H9 (cell line): ENCODE results near the gene STT3B. TPM values are rescaled to one million over a fixed set of nuclear protein-coding genes. Genes with fewer than 3 reads are reported as not detected.
A peak's percentile ranks its signal among the peaks of the same experiment; 100 is the strongest.

Experiments
- DNase-seq: peaks from one replicate; pipeline ENCODE4 v3.0.0-alpha.2; 2017
- H2AFZ ChIP-seq: one replicate; pipeline ENCODE4 v1.6.1; 2013; ENCODE audit warnings: mild to moderate bottlenecking, low read length, control low read depth, moderate library complexity
- H2AK5ac ChIP-seq: 2 replicates; pipeline ENCODE4 v1.6.1; 2013; ENCODE audit warnings: low read length, control low read depth, mixed read lengths; ENCODE audit not compliant: insufficient read length
- H2BK120ac ChIP-seq: one replicate; pipeline ENCODE4 v1.6.1; 2013; ENCODE audit warnings: low read depth, mild to moderate bottlenecking, low read length, control low read depth, inconsistent platforms; ENCODE audit not compliant: poor library complexity, severe bottlenecking
- H2BK12ac ChIP-seq: 2 replicates; pipeline ENCODE4 v1.6.1; 2013; ENCODE audit warnings: low read length, control low read depth, mixed read lengths, low read depth; ENCODE audit not compliant: insufficient read length
- H2BK15ac ChIP-seq: 2 replicates; pipeline ENCODE4 v1.6.1; 2013; ENCODE audit warnings: low read depth, low read length, control low read depth
- H2BK20ac ChIP-seq: one replicate; pipeline ENCODE4 v1.6.1; 2013; ENCODE audit warnings: low read depth, mild to moderate bottlenecking, low read length, control low read depth, inconsistent platforms; ENCODE audit not compliant: poor library complexity, severe bottlenecking
- H2BK5ac ChIP-seq: 2 replicates; pipeline ENCODE4 v1.6.1; 2013; ENCODE audit warnings: low read length, control low read depth, mixed read lengths; ENCODE audit not compliant: insufficient read length
- H3K14ac ChIP-seq: 2 replicates; pipeline ENCODE4 v1.6.1; 2013; ENCODE audit warnings: low read length, control low read depth; ENCODE audit not compliant: insufficient read depth
- H3K18ac ChIP-seq: 2 replicates; pipeline ENCODE4 v1.6.1; 2013; ENCODE audit warnings: low read depth, mild to moderate bottlenecking, mixed read lengths, low read length, control low read depth; ENCODE audit not compliant: insufficient read length
- H3K23ac ChIP-seq: 2 replicates; pipeline ENCODE4 v1.6.1; 2013; ENCODE audit warnings: low read length, control low read depth, mixed read lengths, low read depth; ENCODE audit not compliant: insufficient read length
- H3K23me2 ChIP-seq: 2 replicates; pipeline ENCODE4 v1.6.1; 2013; ENCODE audit warnings: low read depth, mild to moderate bottlenecking, mixed read lengths, low read length, control low read depth; ENCODE audit not compliant: insufficient read length, poor library complexity, severe bottlenecking
- H3K27ac ChIP-seq: 2 replicates; pipeline ENCODE4 v1.5.1; 2013; ENCODE audit warnings: low read length, control low read depth, mixed read lengths, low read depth; ENCODE audit not compliant: insufficient read length
- H3K27me3 ChIP-seq: 2 replicates; pipeline ENCODE4 v1.6.1; 2013; ENCODE audit warnings: low read length, control low read depth, inconsistent platforms; ENCODE audit not compliant: insufficient read depth
- H3K4ac ChIP-seq: 2 replicates; pipeline ENCODE4 v1.6.1; 2013; ENCODE audit warnings: low read depth, mild to moderate bottlenecking, control low read depth, inconsistent platforms, low read length, moderate library complexity
- H3K4me1 ChIP-seq: 2 replicates; pipeline ENCODE4 v1.6.1; 2013; ENCODE audit warnings: low read length, control low read depth, inconsistent platforms; ENCODE audit not compliant: insufficient read depth
- H3K4me2 ChIP-seq: 2 replicates; pipeline ENCODE4 v1.6.1; 2013; ENCODE audit warnings: low read length, control low read depth, mixed read lengths; ENCODE audit not compliant: insufficient read length, insufficient read depth
- H3K56ac ChIP-seq: 2 replicates; pipeline ENCODE4 v1.6.1; 2013; ENCODE audit warnings: low read depth, mild to moderate bottlenecking, mixed read lengths, low read length, control low read depth; ENCODE audit not compliant: insufficient read length
- H3K79me1 ChIP-seq: 2 replicates; pipeline ENCODE4 v1.6.1; 2013; ENCODE audit warnings: low read depth, mild to moderate bottlenecking, moderate library complexity, low read length, control low read depth, inconsistent platforms; ENCODE audit not compliant: insufficient read depth, poor library complexity, severe bottlenecking
- H3K79me2 ChIP-seq: 2 replicates; pipeline ENCODE4 v1.6.1; 2013; ENCODE audit warnings: low read length, control low read depth, inconsistent platforms; ENCODE audit not compliant: insufficient read depth
- H3K9ac ChIP-seq: 2 replicates; pipeline ENCODE4 v1.6.1; 2013; ENCODE audit warnings: low read length, control low read depth, mixed read lengths; ENCODE audit not compliant: insufficient read length; ENCODE audit errors: extremely low read depth
- H3K9me3 ChIP-seq: one replicate; pipeline ENCODE4 v1.6.1; 2013; ENCODE audit warnings: low read depth, low read length, inconsistent platforms; ENCODE audit not compliant: control insufficient read depth
- H3T11ph ChIP-seq: one replicate; pipeline ENCODE4 v1.6.1; 2013; ENCODE audit warnings: mild to moderate bottlenecking, low read length, control low read depth, inconsistent platforms
- H4K20me1 ChIP-seq: one replicate; pipeline ENCODE4 v1.6.1; 2013; ENCODE audit not compliant: control insufficient read depth, insufficient read length, insufficient read depth
- H4K5ac ChIP-seq: 2 replicates; pipeline ENCODE4 v1.6.1; 2013; ENCODE audit warnings: low read depth, mild to moderate bottlenecking, mixed read lengths, low read length, control low read depth; ENCODE audit not compliant: insufficient read length
- H4K8ac ChIP-seq: replicated peaks from 2 replicates; pipeline ENCODE4 v1.6.1; 2013; ENCODE audit warnings: low read length, control low read depth, mixed read lengths, low read depth; ENCODE audit not compliant: insufficient read length
- H4K91ac ChIP-seq: 2 replicates; pipeline ENCODE4 v1.6.1; 2013; ENCODE audit warnings: low read depth, mild to moderate bottlenecking, moderate library complexity, mixed read lengths, low read length, control low read depth; ENCODE audit not compliant: insufficient read length
- H3K27ac Mint-ChIP-seq, 3 experiments: 2 replicates in 2 of 3; 3 replicates in 1 of 3; pipeline ENCODE4 v1.8.0; 2020 to 2021; ENCODE audit warnings: mixed read lengths in 3 of 3, mild to moderate bottlenecking in 1 of 3, moderate library complexity in 1 of 3
- H3K27me3 Mint-ChIP-seq: 2 replicates; pipeline ENCODE4 v1.8.0; 2021; ENCODE audit warnings: low read depth, mild to moderate bottlenecking, moderate library complexity, mixed read lengths
- H3K36me3 Mint-ChIP-seq, 3 experiments: 2 replicates in 2 of 3; 3 replicates in 1 of 3; pipeline ENCODE4 v1.8.0; 2020 to 2021; ENCODE audit warnings: low read depth in 3 of 3, mixed read lengths in 3 of 3; ENCODE audit not compliant: insufficient read depth in 1 of 3
- H3K4me1 Mint-ChIP-seq, 2 experiments: 2 replicates each; pipeline ENCODE4 v1.8.0; 2020; ENCODE audit warnings: mixed read lengths in 2 of 2
- H3K4me3 Mint-ChIP-seq, 2 experiments: 2 replicates in 1 of 2; 3 replicates in 1 of 2; pipeline ENCODE4 v1.8.0; 2020 to 2021; ENCODE audit warnings: mild to moderate bottlenecking in 2 of 2, mixed read lengths in 2 of 2, moderate library complexity in 1 of 2
- H3K9me3 Mint-ChIP-seq, 2 experiments: 2 replicates in 1 of 2; 3 replicates in 1 of 2; pipeline ENCODE4 v1.8.0; 2020; ENCODE audit warnings: mild to moderate bottlenecking in 2 of 2, mixed read lengths in 2 of 2, moderate library complexity in 1 of 2
- CTCF ChIP-seq: fragments of 200-600 bp; sonication (generic); conservative IDR thresholded peaks from 3 replicates; pipeline ENCODE4 v1.8.0; 2021; ENCODE audit warnings: antibody characterized with exemption, mild to moderate bottlenecking
- WGBS: extraction: QIAGEN DNeasy Blood & Tissue Kit; methylation state at CpG from one replicate; pipeline ENCODE4 v1.1.7; 2013; ENCODE audit warnings: missing lambda C conversion rate, low lambda C conversion rate, mixed read lengths; ENCODE audit not compliant: insufficient read length; ENCODE audit errors: extremely low coverage; 5-methylcytosine and 5-hydroxymethylcytosine counted together
- total RNA-seq: library from RNA; stranded (reverse); gene quantifications from 2 replicates; pipeline ENCODE4 v1.2.1, GENCODE V29; 2021

Gene STT3B
- total RNA-seq, 1 experiment from 2014 or later: 79.9 TPM

- peak overlapping the region in 1 of 3 experiments; percentile 76; a peak in 1 of 7 replicates for H3K27ac Mint-ChIP-seq
- WGBS: no CpG with 5 or more reads among the region's 9 CpGs
Measured at GRCh38 chr3:31544634-31545033, 11.9 kb downstream of the STT3B start.

More at GRCh38 chr3:31544634-31545033, 11.9 kb downstream of the STT3B start:
- no peak for TF ChIP-seq CTCF
- Histone ChIP-seq H3K79me2 (peaks cover 10% of the 10 kb centered on the region; the same call in 1 of the 2 replicates), H2BK5ac (no peak overlapping the region), H3K4ac (no peak overlapping the region), H3K23me2 (no peaks in the 10 kb centered on the region), H2BK120ac (no peak overlapping the region), H3K4me2 (no peak overlapping the region), H3K23ac (no peak overlapping the region), H3K4me1 (no peaks in the 10 kb centered on the region), H3K27ac (no peak overlapping the region), H3K79me1 (no peaks in the 10 kb centered on the region), H3K9ac (no peak overlapping the region), H2AFZ (no peak overlapping the region), H4K8ac (no peak overlapping the region), H3K14ac (no peak overlapping the region), H3K18ac (no peak overlapping the region), H2BK12ac (no peak overlapping the region), H3T11ph (no peak overlapping the region), H4K20me1 (no peaks in the 10 kb centered on the region), H3K9me3 (no peaks in the 10 kb centered on the region), H4K5ac (no peak overlapping the region), H2BK20ac (no peak overlapping the region), H4K91ac (no peak overlapping the region), H2BK15ac (no peak overlapping the region), H2AK5ac (no peak overlapping the region), H3K56ac (no peak overlapping the region), H3K27me3 (no peaks in the 10 kb centered on the region)
- Mint-ChIP-seq H3K4me3 (no peak overlapping the region), H3K4me1 (peaks cover 26 to 35% of the 10 kb centered on the region in 2 experiments), H3K27me3 (no peaks in the 10 kb centered on the region), H3K9me3 (no peaks in the 10 kb centered on the region), H3K36me3 (peaks cover 0 to 2% (median 0%) of the 10 kb centered on the region in 3 experiments; a peak in 2 of 7 replicates)
- DNase-seq: no peak
